ENCODE data around the gene SELENON. TPM values are rescaled to one million over a fixed set of nuclear protein-coding genes. Genes with fewer than 3 reads are reported as not detected.

The SELENON gene
- total and polyA plus RNA-seq, 2 of the 13 experiments (the other 11 are each of a cell fraction or from before 2014, with no cell fraction given), result 3.8 to 8.0 TPM

DNA sequence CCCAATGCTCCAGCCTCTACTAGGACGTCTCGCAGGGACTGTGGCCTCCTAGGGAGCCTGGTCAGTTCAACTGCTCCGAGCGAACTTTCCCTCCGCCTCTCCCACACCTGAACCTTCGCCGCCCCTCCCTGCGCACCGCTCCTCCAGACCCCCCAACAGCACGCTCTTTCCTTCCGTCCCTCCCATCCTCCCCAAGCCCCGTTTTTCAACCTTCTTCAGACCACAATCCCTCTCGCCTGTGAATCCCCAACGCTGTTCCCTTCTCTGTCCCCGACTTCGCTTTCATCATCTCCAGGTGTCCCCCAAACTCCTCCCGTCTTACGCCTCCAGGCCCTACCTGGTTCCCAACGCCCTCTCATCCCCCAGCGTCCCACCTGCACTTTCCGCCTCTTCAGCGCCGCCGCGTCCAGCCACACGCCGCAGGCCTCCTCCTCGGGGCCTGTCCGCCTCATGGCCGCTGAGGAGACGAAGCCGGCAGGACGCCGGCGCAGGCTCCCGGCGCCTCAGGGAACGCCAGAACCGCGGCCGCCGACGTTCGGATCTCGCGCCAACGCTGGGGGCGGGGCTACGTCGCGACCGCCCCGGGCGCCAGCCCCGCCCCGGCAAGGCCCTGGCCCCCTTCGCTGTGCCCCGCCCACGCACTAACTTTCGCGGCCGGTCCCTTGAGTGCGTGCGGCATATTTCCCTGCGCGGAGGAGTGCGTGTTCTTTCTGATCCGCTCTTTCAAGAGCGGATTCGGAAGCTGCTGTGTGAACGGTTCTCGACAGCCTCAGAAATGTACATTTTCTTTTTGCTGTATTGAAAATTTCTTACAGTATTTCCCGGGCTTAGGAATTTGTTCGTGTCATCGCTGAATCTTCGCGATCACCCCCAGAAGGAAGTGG, 59.2 kb downstream of the SELENON start, which contains the start of gene AUNIP (continued):
- TF ChIP-seq NR0B2 (CRISPR knock-in tag; IDR thresholded peaks at IDR 0.05), result 0 out of 2 replicates have a peak, but pooled peaks have one; percentile 72
- TF ChIP-seq KLF9 (CRISPR knock-in tag; IDR thresholded peaks at IDR 0.05; ENCODE audit: low read depth), result peak; percentile 72
- TF ChIP-seq ZNF274 (CRISPR knock-in tag; IDR thresholded peaks at IDR 0.05), result peak; percentile 73; the same call in 1 of the 2 replicates
- no peak for TF ChIP-seq CENPX (CRISPR knock-in tag; IDR thresholded peaks at IDR 0.05)
- TF ChIP-seq, protein P1, sequence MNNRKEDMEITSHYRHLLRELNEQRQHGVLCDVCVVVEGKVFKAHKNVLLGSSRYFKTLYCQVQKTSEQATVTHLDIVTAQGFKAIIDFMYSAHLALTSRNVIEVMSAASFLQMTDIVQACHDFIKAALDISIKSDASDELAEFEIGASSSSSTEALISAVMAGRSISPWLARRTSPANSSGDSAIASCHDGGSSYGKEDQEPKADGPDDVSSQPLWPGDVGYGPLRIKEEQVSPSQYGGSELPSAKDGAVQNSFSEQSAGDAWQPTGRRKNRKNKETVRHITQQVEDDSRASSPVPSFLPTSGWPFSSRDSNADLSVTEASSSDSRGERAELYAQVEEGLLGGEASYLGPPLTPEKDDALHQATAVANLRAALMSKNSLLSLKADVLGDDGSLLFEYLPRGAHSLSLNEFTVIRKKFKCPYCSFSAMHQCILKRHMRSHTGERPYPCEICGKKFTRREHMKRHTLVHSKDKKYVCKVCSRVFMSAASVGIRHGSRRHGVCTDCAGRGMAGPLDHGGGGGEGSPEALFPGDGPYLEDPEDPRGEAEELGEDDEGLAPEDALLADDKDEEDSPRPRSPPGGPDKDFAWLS (CRISPR knock-in tag; IDR thresholded peaks at IDR 0.05; ENCODE audit: borderline replicate concordance), result 0 out of 2 replicates have a peak, but pooled peaks have one; percentile 23
- TF ChIP-seq SNAI1 (CRISPR knock-in tag; IDR thresholded peaks at IDR 0.05; ENCODE audit: borderline replicate concordance), result peak; percentile 90; the same call in 1 of the 2 replicates
- 0 out of 2 replicates have a peak, but pooled peaks have one; percentile 28 for TF ChIP-seq MTERF4 (CRISPR knock-in tag; IDR thresholded peaks at IDR 0.05)
- no peak for TF ChIP-seq TCF7L2 (IDR thresholded peaks at IDR 0.05; ENCODE audit: low read depth, low read length)
- no peak for TF ChIP-seq RFXANK (CRISPR knock-in tag; IDR thresholded peaks at IDR 0.05)
- TF ChIP-seq GMEB2 (CRISPR knock-in tag; IDR thresholded peaks at IDR 0.05; ENCODE audit: low read depth), result peak; percentile 75; the same call in 1 of the 2 replicates
- TF ChIP-seq ZNF841 (CRISPR knock-in tag; IDR thresholded peaks at IDR 0.05; ENCODE audit: borderline replicate concordance), result peak; percentile 79; the same call in 1 of the 2 replicates
- TF ChIP-seq BHLHE40 (IDR thresholded peaks at IDR 0.05; ENCODE audit: low read length), result peak; percentile 22; the same call in 1 of the 2 replicates
- no peak for TF ChIP-seq MAFK (conservative IDR thresholded peaks at IDR 0.05 in 1 of 2, IDR thresholded peaks at IDR 0.05 in 1 of 2; ENCODE audit: low read length in 2 of 2)
- peak; percentile 94 for TF ChIP-seq ARNT2 (CRISPR knock-in tag; IDR thresholded peaks at IDR 0.05; ENCODE audit: low read depth)
- TF ChIP-seq ETV6 (CRISPR knock-in tag; conservative IDR thresholded peaks at IDR 0.05), result peak; percentile 78
- TF ChIP-seq MED8 (CRISPR knock-in tag; IDR thresholded peaks at IDR 0.05; ENCODE audit: insufficient replicate concordance), result peak; percentile 76
- no peak for TF ChIP-seq NFIC (IDR thresholded peaks at IDR 0.05; ENCODE audit: low read length)
- peak; percentile 83 for TF ChIP-seq ELF3 (CRISPR knock-in tag; IDR thresholded peaks at IDR 0.05)
- 0 out of 2 replicates have a peak, but pooled peaks have one; percentile 38 for TF ChIP-seq JUN (CRISPR knock-in tag; IDR thresholded peaks at IDR 0.05)
- 0 out of 2 replicates have a peak, but pooled peaks have one; percentile 16 for TF ChIP-seq HOMEZ (CRISPR knock-in tag; IDR thresholded peaks at IDR 0.05; ENCODE audit: low read depth)
- TF ChIP-seq ZNF232 (CRISPR knock-in tag; IDR thresholded peaks at IDR 0.05; ENCODE audit: borderline replicate concordance), result peak; percentile 68; the same call in 1 of the 2 replicates
